Psoas muscle (tissue), 8 donors: ENCODE measurements around the gene MTERF1. TPM values are rescaled to one million over a fixed set of nuclear protein-coding genes. Genes with fewer than 3 reads are reported as not detected.
"Not testable (repeated sequence)": the region's sequence is repeated elsewhere in the genome, so short reads cannot be mapped to it uniquely, and the experiment has no call there.

ENCODE experiments used
- ATAC-seq, 4 donors: fragments of 200-7000 bp; cut with Tn5 transposase; one replicate each; pipeline ENCODE4 v1.9.1; 2020; ENCODE audit warnings: moderate library complexity in 3 of 4, mild to moderate bottlenecking in 2 of 4
- DNase-seq, 2 donors: peaks; one replicate each; pipeline ENCODE4 v3.0.0-alpha.2; 2020
- H3K27ac ChIP-seq: fragments of 200-600 bp; one replicate; pipeline ENCODE4 v1.8.0; 2022
- H3K27me3 ChIP-seq, 3 donors: fragments of 200-600 bp in 1 of 3; one replicate each; pipeline versions ENCODE4 v1.6.1 to v1.8.0; 2013 to 2022; ENCODE audit warnings: low read length in 2 of 3, mild to moderate bottlenecking in 2 of 3, moderate library complexity in 1 of 3; ENCODE audit not compliant: insufficient read depth in 3 of 3
- H3K36me3 ChIP-seq, 2 donors: fragments of 200-600 bp in 1 of 2; one replicate each; pipeline versions ENCODE4 v1.6.1 to v1.8.0; 2013 to 2022; ENCODE audit warnings: low read depth in 1 of 2, mild to moderate bottlenecking in 1 of 2, moderate library complexity in 1 of 2; ENCODE audit not compliant: insufficient read depth in 1 of 2
- H3K4me1 ChIP-seq: fragments of 200-600 bp; one replicate; pipeline ENCODE4 v1.8.0; 2022
- H3K4me3 ChIP-seq: fragments of 200-600 bp; one replicate; pipeline ENCODE4 v1.8.0; 2022; ENCODE audit warnings: mild to moderate bottlenecking
- H3K9me3 ChIP-seq: fragments of 200-600 bp; one replicate; pipeline ENCODE4 v1.8.0; 2022
- CTCF ChIP-seq: fragments of 200-600 bp; IDR thresholded peaks from one replicate; pipeline ENCODE4 v1.8.0; 2022; ENCODE audit warnings: antibody characterized with exemption
- WGBS, 3 donors: extraction: QIAGEN DNeasy Blood & Tissue Kit; methylation state at CpG; one replicate each; pipeline versions ENCODE4 v1.1.6 to v1.1.7; 2013; 5-methylcytosine and 5-hydroxymethylcytosine counted together
- intact Hi-C, 2 donors: fragments of 100-400 bp; cut with DNase I; formaldehyde crosslinking; loops; one replicate each; pipeline versions ENCODE4 v1.11.0 to v1.14.2; 2022
- polyA plus RNA-seq, 3 donors: library from polyadenylated mRNA; stranded (reverse); fragments of 200-250 nt; gene quantifications; one replicate each; pipeline ENCODE4 v1.2.3, GENCODE V29; 2013
- total RNA-seq, 4 donors: library from RNA; stranded (reverse); fragmentation: NEBNext Ultra II Directional in 2 of 4; extraction: Animal tissue kit (Norgen Biotek cat#: 25700) in 2 of 4; gene quantifications; one replicate each; pipeline versions ENCODE4 v1.2.1 to v1.2.4, GENCODE V29; 2021 to 2023
- donor health status: healthy with polysubstance abuse.
- donor health status: DM: no; HTN: no; CAD: no; lungs with moderate emphysema.
- donor health status: Bipolar disorder and iron deficiency.
- donor health status: healthy.
- donor health status: DM: yes; HTN: yes; CAD: no.
- donor health status: DM: no; HTN: no; CAD: no.
- donor health status: DM: no; HTN: no; CAD: no.
- donor health status: DM: yes; HTN: yes; CAD: no.

Gene MTERF1
- total and polyA plus RNA-seq, 7 donors, result 5.0 to 18.2 (median 7.1) TPM

- no peaks in the 10 kb centered on the region for H3K4me1 ChIP-seq
- no peaks in the 10 kb centered on the region for H3K27me3 ChIP-seq
- no peaks in the 10 kb centered on the region for H3K36me3 ChIP-seq
- no peak overlapping the region for H3K4me3 ChIP-seq
- 72 to 86% (median 80%) methylated on average over 1 of the region's 1 CpG for WGBS, 3 donors
- intact Hi-C loops, result no loop called here
- no peaks in the 10 kb centered on the region for H3K9me3 ChIP-seq
- no peak overlapping the region for H3K27ac ChIP-seq
- ATAC-seq (no peak), DNase-seq (no peak)
- TF ChIP-seq CTCF, result no peak
Observed at GRCh38 chr7:91894781-91895480, 14.4 kb upstream of the MTERF1 start.

DNA sequence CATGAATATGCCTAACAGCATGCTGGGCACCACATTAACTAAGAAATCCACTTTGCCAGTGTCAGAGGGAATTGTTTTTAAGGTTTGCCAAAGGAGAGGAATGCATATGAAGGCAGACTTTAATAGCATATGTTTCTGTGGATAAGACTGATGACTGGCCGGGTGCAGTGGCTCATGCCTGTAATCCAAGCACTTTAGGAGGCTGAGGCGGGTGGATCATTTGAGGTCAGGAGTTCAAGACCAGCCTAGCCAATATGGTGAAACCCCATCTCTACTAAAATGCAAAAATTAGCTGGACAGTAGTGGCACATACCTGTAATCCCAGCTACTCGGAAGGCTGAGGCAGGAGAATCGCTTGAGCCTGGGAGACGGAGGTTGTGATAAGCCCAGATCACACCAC, 13.2 kb upstream of the MTERF1 start:
- H3K27ac ChIP-seq, H3K27me3 ChIP-seq, H3K4me3 ChIP-seq, H3K4me1 ChIP-seq, ATAC-seq, H3K36me3 ChIP-seq, DNase-seq, intact Hi-C loops, H3K9me3 ChIP-seq: not testable (repeated sequence)
- WGBS, 3 donors, result 81 to 89% (median 89%) methylated on average over 5 of the region's 5 CpGs

DNA sequence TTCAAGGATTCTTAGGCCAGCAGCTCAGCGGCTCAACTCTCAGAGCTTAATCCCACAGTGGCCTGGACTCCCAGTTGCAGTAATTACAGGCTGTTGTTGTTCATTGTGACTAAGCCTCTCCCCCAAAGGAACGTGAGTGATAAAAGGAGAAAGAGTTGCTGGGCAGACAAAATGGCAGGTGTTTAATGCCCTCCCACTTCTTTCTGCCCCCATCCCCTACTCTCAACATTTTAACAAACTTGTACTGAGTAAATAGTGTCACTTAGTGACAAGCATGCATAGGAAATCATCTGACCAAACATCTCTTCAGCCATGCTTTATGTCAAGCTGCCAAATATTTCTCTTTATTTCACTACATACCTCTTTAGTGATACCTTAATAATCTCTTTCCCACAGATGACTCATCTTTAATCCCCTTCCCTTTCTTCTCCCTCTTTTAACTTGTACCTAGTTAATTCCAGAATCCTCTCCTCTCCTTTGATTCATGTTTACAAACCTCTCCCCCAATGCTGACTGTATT, 12.4 kb upstream of the MTERF1 start:
- H3K27me3 ChIP-seq, result no peaks in the 10 kb centered on the region
- no peak overlapping the region for H3K27ac ChIP-seq
- TF ChIP-seq CTCF, result no peak
- 8 to 19% (median 17%) methylated on average over 2 of the region's 2 CpGs for WGBS, 3 donors
- DNase-seq (no peak), ATAC-seq (no peak)
- intact Hi-C loops, result no loop called here
- no peak overlapping the region for H3K4me3 ChIP-seq
- no peaks in the 10 kb centered on the region for H3K9me3 ChIP-seq
- H3K4me1 ChIP-seq, result no peaks in the 10 kb centered on the region
- H3K36me3 ChIP-seq, result no peaks in the 10 kb centered on the region

DNA sequence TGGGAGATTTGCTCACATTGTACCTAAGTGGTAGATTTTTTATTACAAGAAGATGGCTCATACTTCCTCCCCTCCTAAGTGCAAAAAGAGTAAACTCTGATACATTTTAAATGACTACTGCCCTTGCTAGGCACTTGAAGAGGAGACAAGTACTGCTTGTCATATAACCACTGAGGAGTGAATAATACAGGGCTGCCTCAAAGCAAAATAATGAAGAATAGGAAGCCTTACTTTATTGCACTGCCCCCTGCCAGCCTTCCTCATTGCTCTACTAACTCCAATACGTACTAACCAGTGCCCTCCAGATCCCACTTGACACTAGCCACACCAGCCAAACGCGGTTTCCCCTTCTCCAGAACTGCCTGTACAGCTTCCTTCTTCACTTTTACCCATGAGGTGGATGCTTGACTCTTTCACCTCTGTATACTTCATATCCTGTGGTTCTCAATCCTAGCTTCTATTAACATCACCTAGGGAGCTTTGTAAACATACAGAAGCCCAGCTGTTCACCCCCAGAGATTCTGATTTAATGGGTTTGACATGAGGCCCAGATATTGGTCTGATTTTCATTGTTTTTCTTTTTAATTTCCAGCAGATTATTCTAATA, 11.7 kb upstream of the MTERF1 start:
- Histone ChIP-seq H3K4me3 (no peak overlapping the region), H3K36me3 (no peaks in the 10 kb centered on the region), H3K27ac (no peak overlapping the region), H3K27me3 (no peaks in the 10 kb centered on the region), H3K9me3 (no peaks in the 10 kb centered on the region), H3K4me1 (no peaks in the 10 kb centered on the region)
- DNase-seq, result no peak
- WGBS, 3 donors, result 44 to 54% (median 45%) methylated on average over 3 of the region's 3 CpGs
- intact Hi-C loops, result no loop called here
- TF ChIP-seq CTCF, result no peak
- no peak for ATAC-seq

- not testable (repeated sequence) for ATAC-seq, H3K27me3 ChIP-seq, H3K4me3 ChIP-seq, H3K27ac ChIP-seq, H3K36me3 ChIP-seq, H3K4me1 ChIP-seq, H3K9me3 ChIP-seq, DNase-seq
- intact Hi-C loops, result loop anchor here in 1 of 2 donors (10.0 kb wide), 1 partner anchor 804 kb away; no protein-coding TSS in a partner anchor
- WGBS, 3 donors, result 96 to 98% (median 97%) methylated on average over 55 to 60 of the region's 60 CpGs
Observed at GRCh38 chr7:91888271-91889175, 8.0 kb upstream of the MTERF1 start.

GRCh38 chr7:91887336-91888213, 7.1 kb upstream of the MTERF1 start:
- 93 to 96% (median 95%) methylated on average over 40 to 54 of the region's 54 CpGs for WGBS, 3 donors
- intact Hi-C loops, result loop anchor here in 1 of 2 donors (10.0 kb wide), 1 partner anchor 803 kb away; no protein-coding TSS in a partner anchor

More at GRCh38 chr7:91887336-91888213, 7.1 kb upstream of the MTERF1 start:
- H3K9me3 ChIP-seq, H3K4me3 ChIP-seq, H3K4me1 ChIP-seq, DNase-seq, ATAC-seq, H3K27ac ChIP-seq, H3K36me3 ChIP-seq, H3K27me3 ChIP-seq: not testable (repeated sequence)
